ENCODE measurements around the gene PXMP2. TPM values are rescaled to one million over a fixed set of nuclear protein-coding genes. Genes with fewer than 3 reads are reported as not detected.

The PXMP2 gene
- total RNA-seq, 1 donor from 2014 or later = 25.6 TPM

DNA sequence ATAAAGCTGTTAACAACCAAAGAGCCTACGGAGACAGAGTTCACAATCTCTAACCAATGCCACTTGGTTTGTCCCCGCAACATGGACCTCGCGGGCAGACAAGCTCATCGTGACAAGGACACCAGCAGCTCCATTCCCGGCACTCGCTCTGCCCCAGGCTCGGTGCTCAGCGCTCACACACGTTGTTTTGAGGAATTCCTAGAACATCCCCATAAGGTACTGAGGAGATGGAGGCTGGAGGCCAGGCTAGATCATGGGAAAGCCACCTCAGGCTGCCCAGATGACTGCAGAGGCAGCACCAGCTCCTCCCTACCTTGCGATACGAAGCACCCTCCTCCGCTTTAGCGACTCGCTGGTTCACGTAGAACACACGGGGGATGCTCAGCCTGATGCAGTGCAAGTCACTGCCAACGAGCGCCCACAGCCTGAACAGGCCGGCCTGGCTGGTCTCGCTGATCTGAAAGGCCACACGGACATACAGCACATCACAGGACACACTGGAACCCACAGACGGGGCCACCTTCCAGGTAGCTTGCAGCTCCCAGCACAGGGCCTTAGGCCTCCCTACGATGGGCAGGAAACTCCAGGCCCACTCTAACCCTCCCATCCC lies 38.7 kb upstream of the PXMP2 start:
- H3K9me3 Mint-ChIP-seq (ENCODE audit: unreplicated experiment) = no peaks in the 10 kb centered on the region
- TF ChIP-seq, protein P1, sequence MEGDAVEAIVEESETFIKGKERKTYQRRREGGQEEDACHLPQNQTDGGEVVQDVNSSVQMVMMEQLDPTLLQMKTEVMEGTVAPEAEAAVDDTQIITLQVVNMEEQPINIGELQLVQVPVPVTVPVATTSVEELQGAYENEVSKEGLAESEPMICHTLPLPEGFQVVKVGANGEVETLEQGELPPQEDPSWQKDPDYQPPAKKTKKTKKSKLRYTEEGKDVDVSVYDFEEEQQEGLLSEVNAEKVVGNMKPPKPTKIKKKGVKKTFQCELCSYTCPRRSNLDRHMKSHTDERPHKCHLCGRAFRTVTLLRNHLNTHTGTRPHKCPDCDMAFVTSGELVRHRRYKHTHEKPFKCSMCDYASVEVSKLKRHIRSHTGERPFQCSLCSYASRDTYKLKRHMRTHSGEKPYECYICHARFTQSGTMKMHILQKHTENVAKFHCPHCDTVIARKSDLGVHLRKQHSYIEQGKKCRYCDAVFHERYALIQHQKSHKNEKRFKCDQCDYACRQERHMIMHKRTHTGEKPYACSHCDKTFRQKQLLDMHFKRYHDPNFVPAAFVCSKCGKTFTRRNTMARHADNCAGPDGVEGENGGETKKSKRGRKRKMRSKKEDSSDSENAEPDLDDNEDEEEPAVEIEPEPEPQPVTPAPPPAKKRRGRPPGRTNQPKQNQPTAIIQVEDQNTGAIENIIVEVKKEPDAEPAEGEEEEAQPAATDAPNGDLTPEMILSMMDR (IDR thresholded peaks at IDR 0.05) = no peak
- no peak overlapping the region for H3K4me3 Mint-ChIP-seq (ENCODE audit: unreplicated experiment)
- no peaks in the 10 kb centered on the region for H3K4me1 Mint-ChIP-seq (ENCODE audit: unreplicated experiment)
- no peaks in the 10 kb centered on the region for H3K27me3 Mint-ChIP-seq (ENCODE audit: unreplicated experiment)
- peaks cover 39% of the 10 kb centered on the region for H3K36me3 Mint-ChIP-seq (ENCODE audit: unreplicated experiment)
- no peak overlapping the region for H3K27ac Mint-ChIP-seq (ENCODE audit: unreplicated experiment)
- DNase-seq (ENCODE audit: extremely low spot score, unreplicated experiment) = no peak

- no peaks in the 10 kb centered on the region for H3K4me1 Mint-ChIP-seq (ENCODE audit: unreplicated experiment)
- DNase-seq (ENCODE audit: extremely low spot score, unreplicated experiment) = no peak
- no peaks in the 10 kb centered on the region for H3K9me3 Mint-ChIP-seq (ENCODE audit: unreplicated experiment)
- H3K36me3 Mint-ChIP-seq (ENCODE audit: unreplicated experiment) = peaks cover 43% of the 10 kb centered on the region
- TF ChIP-seq, protein P1 (IDR thresholded peaks at IDR 0.05) = no peak
- no peak overlapping the region for H3K27ac Mint-ChIP-seq (ENCODE audit: unreplicated experiment)
- H3K4me3 Mint-ChIP-seq (ENCODE audit: unreplicated experiment) = no peak overlapping the region
- no peaks in the 10 kb centered on the region for H3K27me3 Mint-ChIP-seq (ENCODE audit: unreplicated experiment)
These were observed 38.0 kb upstream of the PXMP2 start for GRCh38 chr12:132649226-132649945.

- no peaks in the 10 kb centered on the region for H3K9me3 Mint-ChIP-seq (ENCODE audit: unreplicated experiment)
- H3K4me3 Mint-ChIP-seq (ENCODE audit: unreplicated experiment) = no peak overlapping the region
- no peak overlapping the region for H3K27ac Mint-ChIP-seq (ENCODE audit: unreplicated experiment)
- H3K36me3 Mint-ChIP-seq (ENCODE audit: unreplicated experiment) = peaks cover 38% of the 10 kb centered on the region
- H3K4me1 Mint-ChIP-seq (ENCODE audit: unreplicated experiment) = no peaks in the 10 kb centered on the region
- H3K27me3 Mint-ChIP-seq (ENCODE audit: unreplicated experiment) = no peaks in the 10 kb centered on the region
- DNase-seq (ENCODE audit: extremely low spot score, unreplicated experiment) = no peak
- TF ChIP-seq, protein P1 (IDR thresholded peaks at IDR 0.05) = no peak
These were observed 35.8 kb upstream of the PXMP2 start for GRCh38 chr12:132651444-132652100.

DNA sequence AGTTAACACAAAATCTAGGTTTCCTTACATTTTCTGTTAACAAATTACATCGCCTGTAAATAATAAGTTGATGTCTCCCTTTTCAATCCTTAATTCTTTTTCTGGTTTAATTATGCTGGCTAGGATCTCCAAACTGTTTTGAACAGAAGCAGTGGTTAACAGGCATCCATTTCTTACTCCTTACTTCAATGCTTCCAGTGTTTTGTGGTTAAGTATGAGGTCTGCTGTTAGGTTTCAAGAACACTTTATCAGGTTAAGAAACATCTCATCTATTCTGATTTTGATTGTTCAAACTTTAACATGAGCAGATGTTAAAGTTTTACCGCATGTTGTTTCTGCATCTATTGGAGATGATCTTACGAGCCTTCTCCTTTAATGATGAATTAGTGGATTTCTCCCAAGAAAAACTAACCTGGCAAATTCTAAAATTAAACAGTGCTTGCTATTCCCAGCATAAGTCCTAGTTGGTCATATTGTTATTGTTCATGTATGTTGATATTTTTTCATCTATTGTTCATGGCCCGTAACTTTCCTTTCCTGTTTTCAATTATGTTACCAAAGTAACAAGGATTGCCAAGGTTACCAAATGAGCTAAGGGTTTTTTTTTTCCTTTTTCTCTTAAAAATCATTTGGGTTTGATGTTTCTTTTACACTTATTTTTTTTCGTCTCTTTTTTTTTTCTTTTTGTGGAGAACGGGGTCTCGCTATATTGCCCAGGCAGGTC lies 33.7 kb upstream of the PXMP2 start:
- H3K27ac Mint-ChIP-seq (ENCODE audit: unreplicated experiment) = no peak overlapping the region
- H3K36me3 Mint-ChIP-seq (ENCODE audit: unreplicated experiment) = peaks cover 36% of the 10 kb centered on the region
- no peaks in the 10 kb centered on the region for H3K4me1 Mint-ChIP-seq (ENCODE audit: unreplicated experiment)
- no peak for DNase-seq (ENCODE audit: extremely low spot score, unreplicated experiment)
- no peaks in the 10 kb centered on the region for H3K27me3 Mint-ChIP-seq (ENCODE audit: unreplicated experiment)
- TF ChIP-seq, protein P1 (IDR thresholded peaks at IDR 0.05) = no peak
- H3K4me3 Mint-ChIP-seq (ENCODE audit: unreplicated experiment) = no peak overlapping the region
- H3K9me3 Mint-ChIP-seq (ENCODE audit: unreplicated experiment) = no peaks in the 10 kb centered on the region
